AG10803 (cell line): ENCODE results near the gene ZBTB8A.
"Not testable (repeated sequence)": the region's sequence is repeated elsewhere in the genome, so short reads cannot be mapped to it uniquely, and the experiment has no call there.

Experiments
- DNase-seq: peaks from one replicate; pipeline ENCODE4 v3.0.0; 2010; ENCODE audit warnings: low read depth
- H3K4me3 ChIP-seq: 2 replicates; pipeline ENCODE4 v1.5.1; 2011; ENCODE audit warnings: mild to moderate bottlenecking, low read length, control low read depth
- CTCF ChIP-seq: conservative IDR thresholded peaks from 2 replicates; pipeline ENCODE4 v1.5.1; 2011; ENCODE audit warnings: mild to moderate bottlenecking, low read length, control low read depth, inconsistent platforms

The ZBTB8A gene

GRCh38 chr1:32627596-32628162, 88.5 kb downstream of the ZBTB8A start:
- H3K4me3 ChIP-seq, result no peak overlapping the region
- DNase-seq, result peak; percentile 77
- no peak for TF ChIP-seq CTCF

- DNase-seq, H3K4me3 ChIP-seq: not testable (repeated sequence)
Observed at GRCh38 chr1:32630173-32630572, 90.9 kb downstream of the ZBTB8A start.

DNA sequence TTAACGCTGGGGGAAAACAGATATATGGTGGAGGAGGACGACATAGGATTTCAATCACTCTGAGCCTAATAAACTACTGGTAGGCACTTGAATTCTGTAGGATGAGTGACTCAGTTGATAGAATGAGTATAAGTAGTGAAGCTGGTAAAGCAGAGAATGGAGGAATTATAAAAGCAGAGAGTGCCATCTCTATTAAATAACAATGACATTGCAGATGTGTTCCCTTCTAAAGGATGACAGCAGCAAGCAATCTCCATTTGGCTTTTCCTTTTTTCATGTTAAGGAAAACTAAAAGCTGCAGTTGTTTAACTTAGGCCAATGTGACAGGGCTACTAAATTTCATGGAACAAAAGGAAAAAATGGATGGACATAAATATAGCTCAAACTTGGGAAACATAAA, 93.6 kb downstream of the ZBTB8A start:
- no peak for DNase-seq
- no peak overlapping the region for H3K4me3 ChIP-seq
- no peak for TF ChIP-seq CTCF

- no peak overlapping the region for H3K4me3 ChIP-seq
- no peak for DNase-seq
- TF ChIP-seq CTCF, result no peak
Observed at GRCh38 chr1:32635508-32636277, 96.5 kb downstream of the ZBTB8A start.

GRCh38 chr1:32636914-32637645, 97.9 kb downstream of the ZBTB8A start:
- no peak for DNase-seq
- H3K4me3 ChIP-seq, result no peak overlapping the region
- no peak for TF ChIP-seq CTCF

DNA sequence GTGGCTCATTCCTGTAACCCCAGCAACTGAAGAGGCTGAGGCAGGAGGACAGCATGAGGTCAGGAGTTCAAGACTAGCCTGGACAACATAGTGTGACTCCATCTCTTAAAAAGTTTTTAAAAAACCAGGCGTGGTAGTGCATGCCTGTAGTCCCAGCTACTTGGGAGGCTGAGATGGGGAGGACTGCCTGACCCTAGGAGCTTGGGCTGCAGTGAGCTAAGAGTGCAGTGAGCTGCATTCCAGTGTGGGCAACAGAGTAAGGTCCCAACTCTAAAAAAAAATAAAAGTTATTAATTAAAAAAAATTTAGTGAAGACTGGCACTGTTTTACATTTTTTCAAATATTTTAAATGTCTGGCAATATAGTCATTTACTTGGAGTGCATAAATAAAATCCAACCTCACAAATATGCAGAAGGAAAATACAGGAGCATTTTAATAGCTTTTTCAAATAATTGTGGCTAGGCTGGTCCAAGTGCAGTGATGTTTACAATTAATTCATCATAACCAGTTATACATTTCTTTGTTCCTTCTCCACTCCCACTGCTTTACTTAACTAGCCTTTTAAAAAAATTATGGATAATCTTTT, 100.4 kb downstream of the ZBTB8A start:
- peak; percentile 87 for DNase-seq
- no peak for TF ChIP-seq CTCF
- H3K4me3 ChIP-seq, result no peak overlapping the region

- not testable (repeated sequence) for DNase-seq
Observed at GRCh38 chr1:32642292-32642827, 103.1 kb downstream of the ZBTB8A start.

More at GRCh38 chr1:32642292-32642827, 103.1 kb downstream of the ZBTB8A start:
- not testable (repeated sequence) for H3K4me3 ChIP-seq
